Measurements from ENCODE around the gene PIK3R5.

The PIK3R5 gene, protein sequence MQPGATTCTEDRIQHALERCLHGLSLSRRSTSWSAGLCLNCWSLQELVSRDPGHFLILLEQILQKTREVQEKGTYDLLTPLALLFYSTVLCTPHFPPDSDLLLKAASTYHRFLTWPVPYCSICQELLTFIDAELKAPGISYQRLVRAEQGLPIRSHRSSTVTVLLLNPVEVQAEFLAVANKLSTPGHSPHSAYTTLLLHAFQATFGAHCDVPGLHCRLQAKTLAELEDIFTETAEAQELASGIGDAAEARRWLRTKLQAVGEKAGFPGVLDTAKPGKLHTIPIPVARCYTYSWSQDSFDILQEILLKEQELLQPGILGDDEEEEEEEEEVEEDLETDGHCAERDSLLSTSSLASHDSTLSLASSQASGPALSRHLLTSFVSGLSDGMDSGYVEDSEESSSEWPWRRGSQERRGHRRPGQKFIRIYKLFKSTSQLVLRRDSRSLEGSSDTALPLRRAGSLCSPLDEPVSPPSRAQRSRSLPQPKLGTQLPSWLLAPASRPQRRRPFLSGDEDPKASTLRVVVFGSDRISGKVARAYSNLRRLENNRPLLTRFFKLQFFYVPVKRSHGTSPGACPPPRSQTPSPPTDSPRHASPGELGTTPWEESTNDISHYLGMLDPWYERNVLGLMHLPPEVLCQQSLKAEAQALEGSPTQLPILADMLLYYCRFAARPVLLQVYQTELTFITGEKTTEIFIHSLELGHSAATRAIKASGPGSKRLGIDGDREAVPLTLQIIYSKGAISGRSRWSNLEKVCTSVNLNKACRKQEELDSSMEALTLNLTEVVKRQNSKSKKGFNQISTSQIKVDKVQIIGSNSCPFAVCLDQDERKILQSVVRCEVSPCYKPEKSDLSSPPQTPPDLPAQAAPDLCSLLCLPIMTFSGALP
- 28.4 to 319 (median 77.5) reads per million in 9 experiments for total RNA-seq

DNA sequence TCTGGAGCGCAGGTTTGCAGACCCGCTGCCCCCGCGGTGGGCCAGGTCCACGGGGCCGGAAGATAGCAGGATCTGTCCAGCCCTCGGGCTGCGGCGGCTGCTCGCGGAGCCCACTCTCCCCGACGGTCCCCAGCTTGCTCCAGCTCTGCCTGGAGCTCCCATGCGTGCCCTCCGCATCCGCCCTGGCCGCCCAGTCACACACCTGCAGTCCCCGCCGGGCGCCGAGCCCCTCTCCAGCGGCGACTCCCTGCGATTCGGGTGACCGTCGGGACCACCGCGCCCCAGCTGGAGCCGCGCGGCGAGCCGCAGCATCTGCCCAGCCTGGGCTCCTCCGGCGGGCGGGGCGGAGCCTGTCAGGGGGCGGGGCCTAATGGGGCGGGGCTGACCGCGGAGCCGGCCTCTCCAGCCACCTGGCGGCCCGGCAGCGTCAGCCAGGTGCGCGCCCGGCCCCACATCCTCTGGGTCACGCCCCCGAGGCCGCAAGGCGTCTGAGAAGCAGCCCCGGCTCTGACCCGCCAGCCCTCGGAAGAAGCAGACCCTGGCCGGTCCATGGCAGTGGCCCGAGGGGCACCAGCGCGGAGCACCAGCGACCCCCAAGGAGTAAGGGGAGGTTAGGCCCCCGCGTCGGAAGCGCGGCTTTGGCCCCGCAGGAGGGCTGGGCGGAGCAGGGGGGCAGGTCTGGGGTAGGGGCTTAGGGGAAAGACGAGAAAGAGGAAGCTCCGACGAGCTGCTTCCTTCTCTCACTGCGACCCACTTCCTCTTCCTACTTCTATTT, at the start of gene PIK3R5:
TSS of gene PIK3R5 (minus strand) at position 314 of the 775 bp plus-strand sequence. CDS start 54,213 bp downstream, outside the sequence.
- Mint-ChIP-seq H3K9me3 (peaks cover 6 to 10% of the 10 kb centered on the region in 2 donors), H3K27ac (peak within 1 kb of the TSS; percentile 88 to 89), H3K27me3 (no peaks in the 10 kb centered on the region), H3K4me1 (ENCODE audit: low read depth in 2 of 2) (peaks cover 24 to 49% of the 10 kb centered on the region in 2 donors), H3K4me3 (peak within 1 kb of the TSS; percentile 84 to 99), H3K36me3 (ENCODE audit: insufficient read depth) (peaks cover 41% of the 10 kb centered on the region)
- DNase-seq = peak; percentile 66 to 70 (median 68)
- peak; percentile 69 for ATAC-seq (replicated peaks)

DNA sequence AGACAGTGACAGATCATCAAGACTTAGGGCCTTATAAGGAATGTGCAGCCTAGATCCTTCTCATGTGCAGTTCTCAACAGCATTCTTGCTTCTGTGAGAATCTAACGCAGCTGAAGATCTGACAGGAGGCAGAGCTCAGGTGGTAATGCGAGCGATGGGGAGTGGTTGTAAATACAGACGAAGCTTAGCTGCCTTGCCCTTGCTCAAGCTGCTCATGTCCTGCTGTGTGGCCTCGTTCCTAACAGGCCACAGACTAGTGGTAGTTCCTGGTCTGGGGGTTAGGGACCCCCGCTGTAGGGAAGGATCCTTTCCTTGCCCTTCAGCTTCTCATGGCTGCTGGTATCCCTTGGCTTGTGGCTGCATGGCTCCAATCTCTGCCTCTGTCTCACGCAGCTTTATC, 45.5 kb upstream of the PIK3R5 start:
- no peaks in the 10 kb centered on the region for H3K4me1 Mint-ChIP-seq (ENCODE audit: low read depth in 2 of 2)
- ATAC-seq (replicated peaks) (no peak), DNase-seq (no peak)
- H3K9me3 Mint-ChIP-seq = no peaks in the 10 kb centered on the region
- no peak overlapping the region for H3K27ac Mint-ChIP-seq
- H3K4me3 Mint-ChIP-seq = no peak overlapping the region
- H3K36me3 Mint-ChIP-seq (ENCODE audit: insufficient read depth) = no peaks in the 10 kb centered on the region
- H3K27me3 Mint-ChIP-seq = peaks cover 65 to 76% of the 10 kb centered on the region in 2 donors

DNA sequence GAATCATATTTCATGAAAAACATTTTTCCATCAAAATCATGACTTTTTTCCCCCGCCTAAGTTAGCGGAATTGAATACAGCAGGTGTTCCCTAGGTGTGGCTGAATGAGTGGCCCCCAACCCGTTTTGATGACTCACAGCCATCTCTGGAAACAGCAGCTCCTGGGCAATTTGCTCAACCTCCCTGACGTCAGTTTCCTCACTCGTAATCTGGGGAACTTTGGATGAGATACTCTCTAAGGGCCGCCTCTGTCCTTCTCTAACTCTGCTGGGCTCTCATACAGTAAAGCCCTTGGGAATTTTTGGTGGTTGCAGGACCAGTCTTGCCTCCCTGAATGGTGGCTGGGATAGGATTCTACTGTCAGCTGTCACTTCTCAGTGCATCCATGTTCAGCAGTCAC, 44.2 kb upstream of the PIK3R5 start:
- Mint-ChIP-seq H3K4me1 (ENCODE audit: low read depth in 2 of 2) (peaks cover 0 to 3% of the 10 kb centered on the region in 2 donors), H3K27ac (no peak overlapping the region), H3K27me3 (peaks cover 77 to 88% of the 10 kb centered on the region in 2 donors), H3K4me3 (no peak overlapping the region), H3K9me3 (no peaks in the 10 kb centered on the region), H3K36me3 (ENCODE audit: insufficient read depth) (no peaks in the 10 kb centered on the region)
- ATAC-seq (replicated peaks) (no peak), DNase-seq (no peak)

DNA sequence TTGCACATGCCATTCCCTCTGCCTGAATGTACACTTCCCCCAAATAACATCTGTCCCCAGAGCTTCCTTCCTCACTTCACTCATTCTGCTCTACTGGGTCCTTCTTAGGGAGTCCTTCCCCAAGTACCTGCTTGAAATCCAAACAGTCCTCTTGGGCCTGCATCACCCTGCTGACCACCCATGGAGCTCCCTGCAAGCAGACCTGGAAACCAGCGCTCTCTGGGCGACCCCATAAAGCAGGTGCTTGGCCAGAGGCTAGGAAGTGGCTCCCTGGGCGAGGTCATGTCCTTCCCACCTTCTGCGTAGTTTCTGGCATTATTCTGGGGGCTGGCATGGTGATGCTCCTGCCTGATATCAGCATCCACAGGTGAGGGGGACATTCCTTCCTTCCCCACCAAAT, 43.6 kb upstream of the PIK3R5 start:
- Mint-ChIP-seq H3K36me3 (ENCODE audit: insufficient read depth) (no peaks in the 10 kb centered on the region), H3K27me3 (peaks cover 76 to 91% of the 10 kb centered on the region in 2 donors), H3K4me1 (ENCODE audit: low read depth in 2 of 2) (peaks cover 0 to 3% of the 10 kb centered on the region in 2 donors), H3K27ac (no peak overlapping the region), H3K4me3 (no peak overlapping the region), H3K9me3 (no peaks in the 10 kb centered on the region)
- ATAC-seq (replicated peaks) (no peak), DNase-seq (no peak)

DNA sequence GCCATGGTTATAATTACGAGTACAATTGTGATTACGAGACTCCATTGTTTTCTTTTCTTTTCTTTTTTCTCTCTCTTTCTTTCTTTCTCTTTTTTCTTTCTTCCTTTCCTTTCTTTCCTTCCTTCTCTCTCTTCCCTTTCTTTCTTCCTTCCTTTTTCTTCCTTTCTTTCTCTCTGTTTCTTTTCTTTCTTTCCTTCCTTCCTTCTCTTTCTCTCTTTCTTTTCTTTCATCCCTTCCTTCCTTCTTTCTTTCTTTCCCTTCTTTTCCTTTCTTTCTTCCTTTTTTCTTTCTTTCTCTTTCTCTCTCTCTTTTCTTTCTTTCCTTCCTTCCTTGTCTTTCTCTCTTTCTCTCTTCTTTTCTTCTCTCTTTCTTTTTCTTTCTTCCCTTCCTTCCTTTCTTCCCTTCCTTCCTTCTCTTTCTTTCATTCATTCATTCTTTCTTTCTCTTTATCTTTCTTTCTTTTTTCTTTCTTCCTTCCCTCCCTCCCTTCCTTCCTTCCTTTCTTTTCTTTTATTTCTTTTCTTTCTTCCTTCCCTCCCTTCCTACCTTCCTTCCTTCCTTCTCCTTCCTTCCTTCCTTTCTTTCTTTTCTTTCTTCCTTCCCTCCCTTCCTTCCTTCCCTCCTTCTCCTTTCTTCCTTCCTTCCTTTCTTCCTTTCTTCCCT, 41.7 kb upstream of the PIK3R5 start:
- ATAC-seq (replicated peaks) = no peak

DNA sequence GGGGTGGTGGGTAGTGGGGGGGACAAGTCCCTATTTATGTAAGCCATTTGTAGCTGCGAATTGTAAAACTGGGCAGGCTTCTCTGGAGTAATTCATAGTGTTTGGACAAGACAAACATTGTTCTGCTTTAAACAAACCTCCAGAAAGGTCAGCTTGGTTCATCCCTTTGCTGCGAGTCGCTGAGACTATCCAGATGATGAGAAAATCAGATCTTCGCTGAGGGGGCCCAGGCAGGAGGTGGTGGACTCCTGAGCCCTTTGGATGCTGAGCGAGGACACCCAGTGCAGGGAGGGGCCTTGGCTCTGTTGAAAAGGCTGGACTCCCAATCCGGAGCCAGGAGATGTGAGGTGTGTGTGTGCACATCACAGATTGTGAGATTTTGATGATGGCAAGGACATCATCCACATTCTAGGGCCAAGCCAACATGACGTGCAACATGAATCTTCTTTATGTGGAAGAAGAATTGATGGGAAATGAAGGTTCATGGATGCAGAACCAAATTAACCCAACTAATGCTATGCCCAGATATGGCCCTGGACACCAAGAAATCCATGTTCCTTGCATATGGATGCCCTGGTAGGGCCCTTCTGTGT, 40.8 kb upstream of the PIK3R5 start:
- DNase-seq (no peak), ATAC-seq (replicated peaks) (no peak)
- no peaks in the 10 kb centered on the region for H3K9me3 Mint-ChIP-seq
- H3K27me3 Mint-ChIP-seq = peaks cover 74 to 91% of the 10 kb centered on the region in 2 donors
- peaks cover 7 to 13% of the 10 kb centered on the region in 2 donors for H3K4me1 Mint-ChIP-seq (ENCODE audit: low read depth in 2 of 2)
- peaks cover 5% of the 10 kb centered on the region for H3K36me3 Mint-ChIP-seq (ENCODE audit: insufficient read depth)
- H3K27ac Mint-ChIP-seq = no peak overlapping the region
- no peak overlapping the region for H3K4me3 Mint-ChIP-seq

More for the DNA sequence above, 41.7 kb upstream of the PIK3R5 start:
- no peak for DNase-seq
- H3K9me3 Mint-ChIP-seq = no peaks in the 10 kb centered on the region
- no peak overlapping the region for H3K27ac Mint-ChIP-seq
- no peak overlapping the region for H3K4me3 Mint-ChIP-seq
- peaks cover 4 to 13% of the 10 kb centered on the region in 2 donors for H3K4me1 Mint-ChIP-seq (ENCODE audit: low read depth in 2 of 2)
- H3K27me3 Mint-ChIP-seq = peaks cover 69 to 86% of the 10 kb centered on the region in 2 donors
- H3K36me3 Mint-ChIP-seq (ENCODE audit: insufficient read depth) = peaks cover 5% of the 10 kb centered on the region

DNA sequence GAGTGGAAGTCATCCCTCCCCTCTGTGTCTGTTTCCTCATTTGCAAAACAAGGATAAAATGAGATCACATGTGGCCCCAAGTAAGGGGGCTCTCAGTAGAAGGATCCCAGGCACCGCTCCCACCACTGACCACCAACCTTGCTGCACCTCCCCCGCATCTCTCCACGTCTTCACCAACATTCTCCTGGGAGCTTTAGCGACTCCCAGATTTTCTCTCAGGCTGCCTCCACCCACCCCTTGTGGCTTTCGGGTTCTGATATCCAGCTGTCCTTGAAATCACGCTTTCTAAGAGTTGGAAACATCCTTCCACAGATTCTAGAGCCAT, 39.4 kb upstream of the PIK3R5 start:
- no peaks in the 10 kb centered on the region for H3K9me3 Mint-ChIP-seq
- DNase-seq = no peak
- H3K4me3 Mint-ChIP-seq = peak overlapping the region; percentile 6 to 14
- H3K27me3 Mint-ChIP-seq = peaks cover 75 to 94% of the 10 kb centered on the region in 2 donors
- H3K36me3 Mint-ChIP-seq (ENCODE audit: insufficient read depth) = peaks cover 5% of the 10 kb centered on the region
- peaks cover 7 to 13% of the 10 kb centered on the region in 2 donors for H3K4me1 Mint-ChIP-seq (ENCODE audit: low read depth in 2 of 2)
- no peak overlapping the region for H3K27ac Mint-ChIP-seq
- no peak for ATAC-seq (replicated peaks)

DNA sequence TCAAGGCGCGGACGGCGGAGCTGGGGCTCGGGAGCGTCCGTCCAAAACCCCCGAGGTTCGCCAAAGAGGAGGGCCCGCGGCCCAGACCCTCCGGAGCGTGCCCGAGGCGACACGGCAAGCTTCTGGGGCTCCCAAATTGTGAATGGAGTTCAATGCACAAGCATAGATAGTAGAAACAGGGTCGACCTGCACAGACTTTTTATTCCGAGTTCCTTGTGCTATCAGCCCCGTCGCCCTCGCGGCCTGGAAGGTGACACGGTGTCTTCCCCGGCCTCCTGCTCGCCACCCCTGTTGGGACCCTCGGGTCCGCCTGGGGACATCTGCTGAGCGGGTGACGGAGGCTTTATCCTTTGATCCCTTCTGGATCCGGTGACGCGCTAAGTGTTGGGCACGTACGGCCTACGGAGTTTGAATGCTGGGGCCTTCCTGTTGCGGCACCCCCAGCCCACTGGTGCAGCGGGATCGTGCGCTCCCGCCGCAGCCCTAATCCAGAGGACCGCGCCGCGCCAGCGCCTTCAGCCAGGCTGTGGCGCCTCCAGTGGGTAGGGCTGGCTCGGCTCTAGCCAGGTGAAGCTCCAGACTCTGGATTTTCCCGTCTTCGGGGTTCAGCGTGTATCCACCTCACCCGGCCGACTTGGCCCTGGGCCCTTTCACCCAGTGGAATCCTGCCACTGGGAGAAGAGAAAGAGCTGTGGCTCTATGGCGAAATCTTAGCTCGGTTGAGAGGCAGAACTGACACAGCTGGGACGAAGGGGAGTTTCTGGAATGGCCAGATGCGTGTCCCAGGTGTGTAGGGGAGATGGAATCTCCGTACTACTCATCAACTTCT, 38.8 kb upstream of the PIK3R5 start:
- ATAC-seq (replicated peaks) = no peak
- Mint-ChIP-seq H3K27me3 (peaks cover 70 to 89% of the 10 kb centered on the region in 2 donors), H3K4me1 (ENCODE audit: low read depth in 2 of 2) (peaks cover 7 to 13% of the 10 kb centered on the region in 2 donors), H3K4me3 (peak overlapping the region; percentile 65 to 68), H3K36me3 (ENCODE audit: insufficient read depth) (peaks cover 5% of the 10 kb centered on the region), H3K27ac (no peak overlapping the region), H3K9me3 (no peaks in the 10 kb centered on the region)
- DNase-seq = no peak

DNA sequence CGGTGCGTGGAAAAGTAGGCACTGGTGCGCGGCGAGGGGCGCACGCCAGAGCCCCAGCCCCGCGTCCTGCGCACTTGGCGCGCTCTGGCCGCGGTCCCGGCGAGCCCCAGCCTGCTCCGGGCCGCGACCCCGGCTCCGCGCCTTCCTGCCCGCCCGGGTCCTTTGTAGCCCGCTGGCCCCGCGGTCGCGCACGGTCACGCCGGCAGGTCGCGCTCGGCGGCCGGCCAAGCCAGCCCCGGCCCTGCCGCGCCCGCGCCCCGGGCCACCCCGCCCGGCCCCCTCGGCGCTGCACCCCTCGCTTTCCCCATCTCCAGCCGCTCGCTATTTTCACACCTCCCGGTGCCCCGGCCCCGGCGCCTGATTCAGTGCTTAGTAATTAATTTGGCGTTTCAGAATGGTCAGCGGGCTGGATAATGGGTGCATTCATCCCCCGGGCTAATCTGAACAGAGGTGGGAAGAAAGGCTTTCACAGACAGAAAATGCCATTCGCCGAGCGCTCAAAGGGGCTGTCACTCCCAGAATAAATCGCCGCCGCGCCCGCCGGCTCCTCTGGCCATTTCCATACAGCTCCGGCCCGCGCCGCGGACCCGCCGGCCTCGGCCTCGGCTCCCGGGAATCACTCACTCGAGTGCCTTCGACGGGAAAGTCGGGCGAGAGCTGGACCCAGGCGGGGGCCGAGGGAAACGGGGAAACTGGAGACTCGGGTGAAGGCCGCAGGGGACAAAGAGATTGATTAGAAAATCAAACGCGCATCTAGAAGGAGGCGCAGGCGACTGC, 38.0 kb upstream of the PIK3R5 start:
- peak overlapping the region; percentile 65 to 68 for H3K4me3 Mint-ChIP-seq

DNA sequence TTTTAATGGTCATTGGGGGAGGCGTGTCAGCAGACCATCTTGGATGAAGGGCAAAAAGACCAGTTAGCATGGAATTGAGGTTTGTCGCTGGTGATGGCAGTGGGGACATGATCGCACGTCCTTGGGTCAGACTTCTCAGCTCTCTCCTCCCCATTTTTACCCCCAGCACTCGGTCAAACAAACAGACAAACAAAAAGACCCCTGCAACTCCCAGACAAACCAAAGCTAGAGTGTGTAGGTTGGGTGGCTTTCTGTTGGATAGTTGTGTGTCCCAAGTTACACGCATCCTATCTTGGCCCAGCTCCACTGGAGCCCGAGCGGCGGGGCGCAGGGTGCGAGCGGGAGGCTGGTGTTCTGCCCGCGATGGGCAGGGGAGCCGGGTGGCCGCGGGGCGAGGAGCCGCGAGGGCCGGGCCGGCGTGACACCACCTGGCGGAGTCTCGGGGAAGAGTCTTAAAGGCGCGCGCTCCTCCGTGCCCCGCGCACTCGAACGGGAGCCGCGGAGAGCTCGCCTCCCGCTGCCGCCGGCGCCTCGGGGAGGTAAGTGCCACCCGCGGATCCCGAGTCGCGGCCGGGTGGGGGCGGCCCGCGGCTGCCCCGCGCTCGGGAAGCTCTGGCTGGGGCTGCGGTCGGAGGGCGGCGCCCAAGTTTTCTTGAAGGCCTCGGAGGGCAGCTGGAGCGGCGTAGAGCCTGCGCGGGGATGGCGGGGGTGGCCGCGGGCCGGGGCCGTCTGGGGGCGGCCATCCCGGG, 37.3 kb upstream of the PIK3R5 start:
- Mint-ChIP-seq H3K27ac (no peak overlapping the region), H3K9me3 (no peaks in the 10 kb centered on the region), H3K4me3 (peak overlapping the region; percentile 60 to 63), H3K27me3 (peaks cover 59 to 74% of the 10 kb centered on the region in 2 donors), H3K4me1 (ENCODE audit: low read depth in 2 of 2) (peaks cover 7 to 13% of the 10 kb centered on the region in 2 donors), H3K36me3 (ENCODE audit: insufficient read depth) (peaks cover 9% of the 10 kb centered on the region)
- DNase-seq = peak in 1 of 3 experiments; percentile 11
- ATAC-seq (replicated peaks) = peak; percentile 66

More for the DNA sequence above, 38.0 kb upstream of the PIK3R5 start:
- ATAC-seq (replicated peaks) (no peak), DNase-seq (no peak)
- peaks cover 5% of the 10 kb centered on the region for H3K36me3 Mint-ChIP-seq (ENCODE audit: insufficient read depth)
- no peaks in the 10 kb centered on the region for H3K9me3 Mint-ChIP-seq
- no peak overlapping the region for H3K27ac Mint-ChIP-seq
- peaks cover 63 to 81% of the 10 kb centered on the region in 2 donors for H3K27me3 Mint-ChIP-seq
- H3K4me1 Mint-ChIP-seq (ENCODE audit: low read depth in 2 of 2) = peaks cover 7 to 13% of the 10 kb centered on the region in 2 donors

DNA sequence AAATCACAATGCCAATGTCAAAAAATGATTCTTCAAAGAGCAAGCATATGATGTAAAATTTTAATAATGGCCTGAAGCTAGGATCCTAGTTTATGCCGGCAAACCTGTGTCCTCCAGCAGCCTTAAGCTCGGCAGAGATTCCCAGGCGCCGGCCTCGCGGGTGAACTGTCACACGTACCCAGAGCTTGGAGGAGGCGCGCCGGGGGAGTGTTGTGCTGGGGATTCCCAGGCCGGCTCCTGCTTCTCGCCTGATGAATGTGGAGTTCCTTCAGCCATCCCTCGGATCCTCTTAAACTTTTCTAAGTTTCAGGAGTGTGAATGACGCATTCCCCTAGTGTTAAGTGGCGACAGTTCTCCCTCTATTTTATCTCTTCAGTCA, 36.7 kb upstream of the PIK3R5 start:
- peaks cover 7 to 13% of the 10 kb centered on the region in 2 donors for H3K4me1 Mint-ChIP-seq (ENCODE audit: low read depth in 2 of 2)
- DNase-seq (no peak), ATAC-seq (replicated peaks) (no peak)
- no peaks in the 10 kb centered on the region for H3K9me3 Mint-ChIP-seq
- H3K27ac Mint-ChIP-seq = no peak overlapping the region
- H3K4me3 Mint-ChIP-seq = peak overlapping the region; percentile 60 to 63
- H3K36me3 Mint-ChIP-seq (ENCODE audit: insufficient read depth) = peaks cover 9% of the 10 kb centered on the region
- peaks cover 53 to 68% of the 10 kb centered on the region in 2 donors for H3K27me3 Mint-ChIP-seq

Data from effector memory CD8-positive, alpha-beta T cell (primary cell).